HG02884 (cell line): ENCODE data around the gene PARVG.
"Not testable (repeated sequence)": the region's sequence is repeated elsewhere in the genome, so short reads cannot be mapped to it uniquely, and the experiment has no call there.

Experiments used
- ATAC-seq: cut with Tn5 transposase; IDR thresholded peaks from one replicate; pipeline ENCODE4 v1.9.1; 2021; ENCODE audit warnings: mild to moderate bottlenecking, moderate library complexity; ENCODE audit not compliant: unreplicated experiment

The PARVG gene

DNA sequence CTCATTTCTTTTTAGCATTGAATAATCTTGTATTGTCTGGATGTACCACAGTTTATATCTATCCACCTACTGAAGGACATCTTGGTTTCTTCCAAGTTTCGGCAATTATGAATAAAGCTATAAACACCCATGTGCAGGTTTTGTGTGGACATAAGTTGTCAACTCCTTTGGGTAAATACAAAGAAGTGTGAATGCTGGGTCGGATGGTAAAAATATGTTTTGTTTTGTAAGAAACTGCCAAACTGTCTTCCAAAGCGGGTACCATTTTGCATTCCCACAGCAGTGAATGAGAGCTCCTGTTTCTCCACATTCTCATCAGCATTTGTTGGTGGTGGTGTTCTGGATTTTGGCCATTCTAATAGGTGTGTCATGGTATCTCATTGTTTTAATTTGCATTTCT is 60.4 kb downstream of the PARVG start:
- not testable (repeated sequence) for ATAC-seq

DNA sequence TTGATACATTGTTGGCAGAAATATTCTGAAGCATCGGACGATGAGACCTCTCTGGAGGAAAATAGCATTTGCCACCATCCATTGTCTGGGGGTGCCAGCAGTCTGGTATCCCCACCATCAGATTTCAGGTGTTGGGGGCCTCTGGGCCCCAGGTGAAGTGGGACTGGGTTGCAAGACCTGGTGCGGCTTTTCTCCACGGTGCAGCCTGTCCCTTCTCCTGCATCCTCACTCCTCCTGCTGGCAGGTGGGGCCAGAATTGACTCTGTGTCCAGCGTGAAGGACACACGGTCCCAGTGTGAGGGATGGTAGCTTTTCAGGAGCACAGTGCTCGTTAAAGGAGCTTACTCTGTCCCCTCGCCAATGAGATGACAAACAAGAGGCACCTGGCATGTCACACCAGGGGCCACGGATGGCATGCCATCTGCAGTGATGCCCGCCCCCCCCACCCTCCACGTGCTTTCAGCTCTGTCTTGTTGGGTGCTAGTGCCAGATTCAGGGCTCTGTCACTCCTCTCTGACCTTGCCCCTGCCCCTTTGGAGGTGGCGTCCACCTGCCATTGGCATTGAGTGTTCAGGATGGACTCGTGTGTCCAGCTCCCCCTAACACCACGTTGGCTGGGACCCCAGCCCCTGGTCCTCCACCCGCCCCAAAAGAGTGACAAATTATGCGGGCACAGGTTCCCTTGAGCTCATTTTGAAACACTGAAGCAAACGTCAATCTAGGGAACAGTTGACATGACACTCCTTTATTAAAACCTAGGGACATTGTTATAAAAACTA is 62.4 kb downstream of the PARVG start:
- no peak for ATAC-seq

DNA sequence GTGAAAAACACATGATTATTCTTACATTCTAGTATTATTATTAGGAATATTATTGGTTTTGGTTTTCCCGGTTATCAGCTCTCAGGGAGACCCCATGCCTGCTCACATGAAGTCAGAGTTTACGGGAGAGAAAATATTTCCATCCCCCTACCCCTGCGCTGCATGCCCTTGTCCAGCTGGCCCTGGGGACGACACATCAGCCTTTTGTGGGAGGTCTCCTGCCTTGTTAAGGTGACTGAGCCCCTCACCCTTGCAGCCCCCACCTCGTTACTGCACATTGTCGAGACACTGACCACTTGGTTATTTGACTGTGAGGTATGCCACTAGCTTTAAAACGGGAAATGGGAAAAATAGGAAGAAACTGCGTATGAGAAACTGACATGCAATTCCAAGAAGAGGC is 63.0 kb downstream of the PARVG start:
- no peak for ATAC-seq

DNA sequence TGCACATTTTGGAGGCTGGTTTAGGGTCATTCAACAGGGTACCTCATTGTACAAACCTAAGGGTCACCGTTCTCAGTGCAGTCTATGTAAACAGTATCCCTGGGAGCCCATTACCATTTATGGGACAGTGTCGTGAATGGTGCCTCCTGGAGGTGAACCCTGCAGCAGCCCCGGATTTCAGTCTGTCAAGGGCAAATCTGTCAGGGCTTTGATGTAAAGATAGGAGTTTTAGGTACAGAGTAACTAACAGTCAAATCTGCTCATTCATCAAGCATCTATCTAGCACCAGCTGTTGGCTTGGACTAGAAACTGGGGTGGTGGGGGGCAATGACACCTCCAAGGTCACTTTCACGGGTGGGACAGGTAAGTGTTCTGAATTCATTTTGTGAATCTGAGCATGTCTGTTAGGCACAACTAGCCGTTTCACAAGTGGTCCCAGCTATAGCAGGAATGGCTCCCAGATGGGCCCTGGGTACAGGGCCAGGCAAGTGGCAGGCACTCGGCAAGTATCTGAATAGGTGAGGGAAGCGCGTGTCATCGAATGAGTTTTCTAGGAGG is 63.6 kb downstream of the PARVG start:
- no peak for ATAC-seq

DNA sequence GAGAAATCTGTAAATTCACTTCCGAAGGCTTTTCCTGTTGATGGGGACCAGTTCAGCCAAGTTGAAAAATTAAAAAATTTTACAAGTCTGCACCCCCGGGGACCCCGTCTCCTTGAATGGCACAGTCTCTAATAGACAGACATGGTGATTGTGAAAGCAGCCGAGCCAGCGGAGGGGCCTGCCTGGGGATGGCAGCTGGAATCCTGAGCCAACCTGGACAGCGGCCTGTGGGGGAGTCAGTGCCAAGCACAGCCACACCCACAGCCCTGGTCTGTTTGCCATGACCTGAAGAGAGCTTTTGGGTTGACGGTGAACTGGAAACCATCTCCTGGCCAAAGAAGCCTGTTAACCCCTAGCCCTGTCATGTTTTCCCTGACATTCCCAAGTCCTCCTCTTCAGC is 64.7 kb downstream of the PARVG start:
- no peak for ATAC-seq

DNA sequence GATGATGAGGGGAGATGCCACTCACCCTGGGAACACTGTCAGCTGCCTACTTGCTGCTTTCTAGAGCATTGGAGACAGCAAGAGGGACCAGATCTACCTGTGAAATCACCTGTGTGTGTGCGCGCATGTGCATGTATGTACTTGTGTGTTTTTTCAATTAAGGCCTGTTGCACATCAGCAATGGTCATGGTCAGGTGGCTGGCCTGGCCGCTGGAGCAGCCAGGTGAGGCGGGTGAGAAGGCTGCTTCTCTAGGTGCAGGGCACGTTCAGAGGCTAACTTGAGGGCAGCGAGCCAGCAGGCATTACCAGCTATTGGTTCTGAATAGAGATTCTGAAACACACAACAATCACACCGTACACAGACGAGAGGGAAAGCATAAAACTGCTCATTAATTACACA is 65.1 kb downstream of the PARVG start:
- no peak for ATAC-seq

DNA sequence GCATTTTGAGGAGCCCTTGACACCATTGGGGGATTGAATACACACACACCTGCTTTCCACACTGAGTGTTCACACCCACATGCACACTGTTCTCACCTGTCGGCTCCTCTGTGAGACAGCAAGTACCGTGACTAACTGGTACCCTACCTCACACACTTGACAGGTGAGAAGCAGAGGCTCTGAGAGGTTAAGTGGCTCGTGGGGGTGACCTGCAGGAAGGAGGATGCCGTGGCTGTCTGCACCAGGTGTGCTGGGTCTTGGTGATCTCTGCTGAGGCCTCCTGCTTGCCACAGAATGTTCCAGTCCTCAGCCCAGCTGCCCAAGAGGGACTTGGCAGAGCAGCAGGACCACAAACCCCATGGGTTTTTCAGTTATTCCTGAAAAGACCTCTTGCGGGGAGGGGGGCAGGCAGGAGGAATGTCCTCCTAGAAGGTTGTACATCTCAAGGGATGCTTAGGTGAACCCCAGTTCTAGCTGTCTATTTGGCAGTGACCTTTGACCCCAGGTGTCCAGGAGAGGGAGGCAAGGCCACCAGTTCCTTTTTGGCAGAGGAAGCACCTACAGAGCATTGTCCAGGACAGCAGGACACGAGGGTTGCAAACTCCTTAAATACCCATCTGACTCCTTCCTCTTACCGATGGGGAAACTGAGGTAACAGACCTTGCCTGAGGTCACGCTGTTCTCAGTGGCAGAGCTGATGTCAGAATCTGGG is 66.0 kb downstream of the PARVG start:
- ATAC-seq = no peak

DNA sequence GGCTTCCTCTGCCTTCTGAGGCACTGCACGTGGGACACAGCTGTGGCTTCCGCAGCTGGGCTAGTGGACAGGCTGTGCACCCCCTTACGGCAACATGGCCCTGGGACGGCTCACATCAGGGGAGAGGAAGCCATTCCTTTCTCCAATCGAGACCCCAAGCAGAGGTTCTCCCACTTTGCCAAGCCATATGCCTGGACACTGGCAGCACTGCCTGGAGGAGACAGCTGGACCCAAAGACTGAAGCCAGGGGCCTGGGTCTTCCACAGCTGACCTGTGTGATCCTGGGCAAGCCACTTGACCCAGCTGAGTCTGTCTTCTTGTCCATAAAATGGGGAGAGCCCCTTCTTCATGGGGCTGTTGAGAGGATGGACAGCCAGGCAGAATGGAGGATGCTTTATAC is 66.6 kb downstream of the PARVG start:
- no peak for ATAC-seq

DNA sequence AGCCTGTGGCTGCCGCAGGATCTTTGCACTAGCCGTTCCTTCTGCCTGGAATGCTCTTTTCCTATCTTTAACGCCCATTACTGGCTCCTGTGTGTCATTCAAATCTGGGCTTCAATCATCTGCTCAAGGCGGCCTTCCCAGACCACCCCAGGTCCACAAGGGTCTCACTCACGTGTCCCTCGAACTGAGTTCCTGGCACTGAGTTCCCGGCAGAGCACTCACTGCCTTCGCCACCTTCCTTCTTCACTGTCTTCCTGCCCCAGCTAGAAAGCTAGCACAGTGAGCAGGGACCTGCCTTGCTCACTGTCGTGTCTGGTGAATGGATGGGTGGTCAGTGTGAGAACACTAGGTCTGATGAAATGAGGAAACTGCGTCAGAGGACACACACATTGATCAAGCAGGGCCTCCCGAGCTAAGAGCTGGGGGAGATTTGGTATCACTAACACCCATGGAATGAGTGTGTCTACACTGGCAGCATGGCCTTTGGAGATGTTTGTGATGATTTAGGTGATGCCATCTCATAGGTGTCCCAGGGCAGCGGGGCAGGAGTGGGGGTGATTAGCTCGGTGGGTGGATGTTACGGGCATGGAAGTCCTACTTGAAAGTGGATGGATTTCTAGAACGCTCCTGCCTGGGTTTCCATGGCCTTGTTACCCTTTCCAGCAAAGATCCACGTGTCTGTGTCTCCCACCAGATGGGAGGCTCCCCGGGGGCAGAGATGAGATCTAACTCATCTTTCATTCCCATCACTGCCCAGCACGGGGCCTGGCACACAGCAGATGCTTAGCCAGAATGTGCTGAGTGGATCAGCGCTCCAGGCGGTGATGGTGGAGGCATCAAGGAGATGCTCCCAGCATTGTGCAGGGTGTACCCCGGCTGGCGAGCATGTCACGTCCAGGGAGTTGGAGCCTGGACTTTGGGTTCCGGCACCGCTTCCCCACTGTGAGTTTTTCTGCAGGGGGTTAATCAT is 67.5 kb downstream of the PARVG start:
- ATAC-seq = no peak

DNA sequence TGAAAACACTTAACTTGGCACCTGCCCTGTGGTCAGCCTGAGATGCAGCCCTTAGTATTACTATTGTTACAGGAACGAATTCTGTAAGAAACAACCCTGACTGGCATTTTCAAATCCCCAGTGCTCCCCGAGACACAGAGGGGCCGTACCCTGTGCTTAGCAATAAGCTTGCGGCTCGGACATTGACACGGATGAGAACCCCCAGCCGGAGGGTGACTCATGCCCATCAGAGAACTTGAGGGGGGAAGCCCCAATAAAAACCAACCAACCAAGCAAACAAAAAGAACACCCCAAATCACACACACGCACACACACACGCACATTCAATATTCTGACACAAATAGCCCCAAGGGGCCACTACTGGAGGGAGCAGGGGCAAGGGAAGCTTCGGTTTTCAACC is 68.2 kb downstream of the PARVG start:
- ATAC-seq = no peak

DNA sequence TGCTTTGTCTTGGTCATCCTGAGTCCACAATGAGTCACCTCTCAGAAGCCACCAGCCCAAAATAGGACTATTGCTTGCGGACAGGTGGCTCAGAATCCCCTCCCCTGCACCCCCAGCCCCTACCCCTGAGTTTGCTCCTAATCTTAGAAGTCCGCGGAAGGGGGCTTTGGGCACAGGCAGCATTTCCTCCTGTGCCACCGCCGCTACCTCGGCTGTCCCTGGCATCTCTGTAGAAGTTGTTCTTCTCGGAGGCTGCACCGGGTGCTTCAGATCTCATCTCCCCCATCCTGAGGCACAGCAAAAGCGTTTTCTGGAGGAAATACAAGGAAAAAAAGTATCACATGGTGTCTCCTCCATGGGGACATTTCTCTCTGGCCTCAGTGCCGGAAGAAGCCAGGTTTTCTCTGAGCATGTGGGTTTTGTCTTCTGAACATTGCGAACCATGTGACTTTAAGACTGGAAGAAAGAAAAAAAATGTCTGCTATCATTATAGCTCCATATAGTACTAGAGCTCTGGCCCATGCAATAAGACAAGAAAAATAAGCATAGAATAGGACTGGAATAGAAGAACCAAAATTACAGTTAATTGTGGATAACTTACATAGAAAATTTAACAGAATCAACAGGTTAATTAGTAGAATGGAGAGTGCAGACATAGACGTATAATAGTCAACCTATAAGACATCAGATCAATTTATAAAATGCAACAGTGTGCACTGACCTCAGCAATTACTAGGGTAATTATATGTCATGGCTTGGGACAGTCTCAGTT is 68.8 kb downstream of the PARVG start:
- ATAC-seq = no peak

DNA sequence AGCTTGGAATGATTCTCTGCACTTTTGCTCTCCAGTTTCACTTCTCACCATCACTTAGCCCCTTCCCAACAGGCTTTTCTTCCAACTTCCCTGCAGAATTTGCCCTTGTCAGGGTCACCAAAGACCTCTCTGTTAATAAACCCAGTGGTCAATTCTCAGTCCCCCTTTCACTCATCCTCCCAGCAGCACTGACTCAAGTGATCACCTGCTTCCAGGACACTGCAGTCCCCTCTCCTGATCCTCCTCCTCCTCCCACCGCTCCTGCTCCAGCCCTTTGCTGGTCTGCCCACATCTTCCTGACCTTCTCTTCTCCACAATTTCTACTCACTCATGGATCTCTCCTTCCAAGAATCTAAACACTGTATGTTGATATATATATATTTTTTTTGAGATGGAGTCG is 74.1 kb downstream of the PARVG start:
- ATAC-seq = no peak

DNA sequence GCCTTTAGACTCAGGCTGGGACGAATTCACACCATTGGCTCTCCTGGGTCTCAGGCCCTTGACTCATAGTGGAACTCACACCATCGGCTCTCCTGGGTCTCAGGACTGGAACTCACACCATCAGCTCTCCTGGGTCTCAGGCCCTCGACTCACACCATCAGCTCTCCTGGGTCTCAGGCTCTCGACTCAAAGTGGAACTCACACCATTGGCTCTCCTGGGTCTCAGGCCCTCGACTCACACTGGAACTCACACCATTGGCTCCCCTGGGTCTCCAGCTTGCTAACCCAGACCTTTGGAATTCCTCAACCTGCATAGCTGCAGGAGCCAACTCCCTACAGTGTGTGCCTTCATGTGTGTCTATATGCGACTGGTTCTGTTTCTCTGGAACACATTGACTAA is 75.4 kb downstream of the PARVG start:
- no peak for ATAC-seq

DNA sequence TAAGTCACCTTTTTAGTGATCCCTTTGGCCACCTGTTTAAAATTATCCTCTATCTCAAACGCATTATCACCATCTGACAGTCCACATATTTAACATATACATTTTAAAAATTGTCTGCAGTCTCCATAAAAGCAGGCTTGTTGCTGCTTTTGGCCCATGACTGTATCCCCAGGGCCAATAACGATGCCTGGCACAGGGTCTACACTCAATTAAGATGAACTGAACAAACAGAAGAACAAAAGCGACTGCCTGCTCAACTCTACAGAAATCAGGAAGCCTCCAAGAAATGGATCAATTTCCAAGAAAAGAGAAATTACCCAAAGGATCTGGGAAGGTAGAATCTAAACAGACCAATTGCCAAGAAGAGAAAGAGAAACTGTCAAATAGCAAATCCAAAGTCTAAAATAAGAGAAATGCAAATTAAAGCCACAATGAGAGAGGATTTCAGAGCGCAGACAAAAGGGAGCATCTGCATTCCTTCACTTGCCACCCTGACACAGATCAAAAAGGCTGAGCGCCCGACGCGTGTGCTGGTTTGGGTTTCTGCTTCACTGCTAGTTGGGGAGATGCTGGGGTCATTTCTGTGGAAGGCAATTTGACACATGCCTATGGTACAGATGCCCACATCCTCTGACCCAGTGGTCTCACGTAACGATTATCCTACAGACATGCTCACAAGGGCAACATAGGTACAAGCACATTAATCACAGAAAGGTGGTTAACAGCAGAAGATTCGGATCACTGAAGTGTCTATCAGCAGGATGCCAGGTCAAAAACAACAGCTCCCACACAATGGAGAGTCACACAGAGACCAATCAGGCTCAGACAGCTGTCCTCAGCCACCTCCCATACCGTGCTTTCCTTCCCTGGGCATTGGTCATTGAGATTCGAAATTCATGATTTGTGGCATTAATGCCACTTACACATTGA is 76.1 kb downstream of the PARVG start:
- ATAC-seq = no peak
